Suprapubic skin (tissue), 4 donors: ENCODE results near the gene ZEB1.
"Not testable (repeated sequence)": the region's sequence is repeated elsewhere in the genome, so short reads cannot be mapped to it uniquely, and the experiment has no call there.

Experiments
- CTCF ChIP-seq, 2 donors: fragments of 200-600 bp in 1 of 2; fragments of 450-650 bp in 1 of 2; sonication (generic) in 1 of 2; IDR thresholded peaks; one replicate each; pipeline ENCODE4 v1.5.1; 2016 to 2019; ENCODE audit warnings: antibody characterized with exemption in 2 of 2, mild to moderate bottlenecking in 1 of 2, moderate library complexity in 1 of 2
- EP300 ChIP-seq: sonication (generic); formaldehyde crosslinking; IDR thresholded peaks from one replicate; pipeline ENCODE4 v1.6.1; 2017; ENCODE audit warnings: antibody characterized with exemption
- POLR2A ChIP-seq, 2 donors: fragments of 450-650 bp; IDR thresholded peaks; one replicate each; pipeline ENCODE4 v1.6.1; 2017; ENCODE audit warnings: antibody characterized with exemption in 2 of 2, mild to moderate bottlenecking in 2 of 2, moderate library complexity in 2 of 2
- POLR2AphosphoS5 ChIP-seq, 3 donors: sonication (generic); formaldehyde crosslinking; IDR thresholded peaks; one replicate each; pipeline ENCODE4 v1.6.1; 2017; ENCODE audit warnings: antibody characterized with exemption in 3 of 3

GRCh38 chr10:31412397-31412796 is 93.4 kb downstream of the ZEB1 start:
- TF ChIP-seq CTCF (IDR thresholded peaks at IDR 0.05); POLR2A (IDR thresholded peaks at IDR 0.05); POLR2AphosphoS5 (IDR thresholded peaks at IDR 0.05); EP300: not testable (repeated sequence)
